ENCODE measurements around the gene RAB42. TPM values are rescaled to one million over a fixed set of nuclear protein-coding genes. Genes with fewer than 3 reads are reported as not detected.
"Not testable (repeated sequence)": the region's sequence is repeated elsewhere in the genome, so short reads cannot be mapped to it uniquely, and the experiment has no call there.

Gene RAB42
- not detected for total RNA-seq

GRCh38 chr1:28591708-28592320, at the start of gene RAB42:
Gene RAB42, plus strand, starts transcription at chr1:28592265. Its CDS starts 247 bp downstream, at chr1:28592512.
- Mint-ChIP-seq H3K27me3 (peaks cover 22% of the 10 kb centered on the region), H3K36me3 (peaks cover 5% of the 10 kb centered on the region), H3K9me3 (no peaks in the 10 kb centered on the region), H3K4me1 (peaks cover 4% of the 10 kb centered on the region), H3K27ac (no peak within 1 kb of the TSS), H3K4me3 (peak within 1 kb of the TSS; percentile 68)
- DNase-seq: no peak

- Mint-ChIP-seq H3K27me3 (no peaks in the 10 kb centered on the region), H3K4me3 (no peak overlapping the region), H3K9me3 (no peaks in the 10 kb centered on the region), H3K27ac (no peak overlapping the region), H3K4me1 (no peaks in the 10 kb centered on the region), H3K36me3 (no peaks in the 10 kb centered on the region)
- no peak for DNase-seq
Observed at GRCh38 chr1:28545246-28545628, 46.8 kb upstream of the RAB42 start.

- Mint-ChIP-seq H3K9me3 (no peaks in the 10 kb centered on the region), H3K36me3 (peaks cover 3% of the 10 kb centered on the region), H3K27me3 (no peaks in the 10 kb centered on the region), H3K4me1 (peaks cover 4% of the 10 kb centered on the region), H3K27ac (no peak overlapping the region), H3K4me3 (no peak overlapping the region)
- no peak for DNase-seq
Observed at GRCh38 chr1:28548318-28548717, 43.7 kb upstream of the RAB42 start.

GRCh38 chr1:28551381-28551780, 40.7 kb upstream of the RAB42 start:
- DNase-seq: no peak
- peaks cover 7% of the 10 kb centered on the region for H3K4me1 Mint-ChIP-seq
- H3K36me3 Mint-ChIP-seq: peaks cover 12% of the 10 kb centered on the region
- no peak overlapping the region for H3K4me3 Mint-ChIP-seq
- H3K27me3 Mint-ChIP-seq: no peaks in the 10 kb centered on the region
- no peak overlapping the region for H3K27ac Mint-ChIP-seq
- H3K9me3 Mint-ChIP-seq: no peaks in the 10 kb centered on the region

GRCh38 chr1:28552758-28553663, 39.1 kb upstream of the RAB42 start, which contains the start of gene TRNAU1AP:
Gene TRNAU1AP, plus strand, starts transcription at chr1:28553085. Its CDS starts 26 bp downstream, at chr1:28553111.
- H3K27me3 Mint-ChIP-seq: no peaks in the 10 kb centered on the region
- peak within 1 kb of the TSS; percentile 100 for H3K27ac Mint-ChIP-seq
- peaks cover 12% of the 10 kb centered on the region for H3K36me3 Mint-ChIP-seq
- H3K4me1 Mint-ChIP-seq: peaks cover 9% of the 10 kb centered on the region
- DNase-seq: peak; percentile 99
- H3K4me3 Mint-ChIP-seq: peak within 1 kb of the TSS; percentile 95
- no peaks in the 10 kb centered on the region for H3K9me3 Mint-ChIP-seq

- no peak for DNase-seq
- no peaks in the 10 kb centered on the region for H3K27me3 Mint-ChIP-seq
- peaks cover 10% of the 10 kb centered on the region for H3K36me3 Mint-ChIP-seq
- no peak overlapping the region for H3K4me3 Mint-ChIP-seq
- H3K27ac Mint-ChIP-seq: no peak overlapping the region
- H3K9me3 Mint-ChIP-seq: no peaks in the 10 kb centered on the region
- peaks cover 2% of the 10 kb centered on the region for H3K4me1 Mint-ChIP-seq
Observed at GRCh38 chr1:28560886-28561285, 31.2 kb upstream of the RAB42 start.

- Mint-ChIP-seq H3K9me3 (no peaks in the 10 kb centered on the region), H3K27ac (no peak overlapping the region), H3K27me3 (no peaks in the 10 kb centered on the region), H3K4me1 (no peaks in the 10 kb centered on the region), H3K4me3 (no peak overlapping the region), H3K36me3 (peaks cover 9% of the 10 kb centered on the region)
- no peak for DNase-seq
Observed at GRCh38 chr1:28564310-28564709, 27.8 kb upstream of the RAB42 start.

- peaks cover 9% of the 10 kb centered on the region for H3K36me3 Mint-ChIP-seq
- no peak for DNase-seq
- no peaks in the 10 kb centered on the region for H3K9me3 Mint-ChIP-seq
- no peaks in the 10 kb centered on the region for H3K4me1 Mint-ChIP-seq
- H3K27me3 Mint-ChIP-seq: no peaks in the 10 kb centered on the region
- no peak overlapping the region for H3K27ac Mint-ChIP-seq
- no peak overlapping the region for H3K4me3 Mint-ChIP-seq
Observed at GRCh38 chr1:28565040-28565439, 27.0 kb upstream of the RAB42 start.

GRCh38 chr1:28565726-28566125, 26.3 kb upstream of the RAB42 start:
- H3K36me3 Mint-ChIP-seq: peaks cover 9% of the 10 kb centered on the region
- DNase-seq: no peak
- H3K4me3 Mint-ChIP-seq: no peak overlapping the region
- no peaks in the 10 kb centered on the region for H3K9me3 Mint-ChIP-seq
- H3K27me3 Mint-ChIP-seq: no peaks in the 10 kb centered on the region
- no peaks in the 10 kb centered on the region for H3K4me1 Mint-ChIP-seq
- no peak overlapping the region for H3K27ac Mint-ChIP-seq

GRCh38 chr1:28566931-28567330, 25.1 kb upstream of the RAB42 start:
- H3K4me3 Mint-ChIP-seq: no peak overlapping the region
- H3K4me1 Mint-ChIP-seq: no peaks in the 10 kb centered on the region
- no peak for DNase-seq
- H3K9me3 Mint-ChIP-seq: no peaks in the 10 kb centered on the region
- H3K27me3 Mint-ChIP-seq: no peaks in the 10 kb centered on the region
- no peak overlapping the region for H3K27ac Mint-ChIP-seq
- peaks cover 5% of the 10 kb centered on the region for H3K36me3 Mint-ChIP-seq

GRCh38 chr1:28571911-28572310, 20.2 kb upstream of the RAB42 start:
- no peaks in the 10 kb centered on the region for H3K9me3 Mint-ChIP-seq
- peaks cover 1% of the 10 kb centered on the region for H3K36me3 Mint-ChIP-seq
- H3K4me1 Mint-ChIP-seq: no peaks in the 10 kb centered on the region
- no peak overlapping the region for H3K27ac Mint-ChIP-seq
- no peak overlapping the region for H3K4me3 Mint-ChIP-seq
- no peaks in the 10 kb centered on the region for H3K27me3 Mint-ChIP-seq
- no peak for DNase-seq

- H3K27me3 Mint-ChIP-seq, H3K27ac Mint-ChIP-seq, H3K36me3 Mint-ChIP-seq, H3K4me1 Mint-ChIP-seq, H3K4me3 Mint-ChIP-seq, H3K9me3 Mint-ChIP-seq, DNase-seq: not testable (repeated sequence)
Observed at GRCh38 chr1:28572891-28573290, 19.2 kb upstream of the RAB42 start.

- Mint-ChIP-seq H3K9me3 (no peaks in the 10 kb centered on the region), H3K36me3 (peaks cover 14% of the 10 kb centered on the region), H3K27ac (no peak overlapping the region), H3K4me3 (no peak overlapping the region), H3K4me1 (peaks cover 8% of the 10 kb centered on the region), H3K27me3 (no peaks in the 10 kb centered on the region)
- DNase-seq: no peak
Observed at GRCh38 chr1:28573564-28573963, 18.5 kb upstream of the RAB42 start.

GRCh38 chr1:28577052-28577678, 14.9 kb upstream of the RAB42 start:
- Mint-ChIP-seq H3K27me3 (no peaks in the 10 kb centered on the region), H3K4me1 (peaks cover 30% of the 10 kb centered on the region), H3K36me3 (peaks cover 42% of the 10 kb centered on the region), H3K4me3 (peak overlapping the region; percentile 6), H3K27ac (peak overlapping the region; percentile 94), H3K9me3 (no peaks in the 10 kb centered on the region)
- DNase-seq: no peak

GRCh38 chr1:28577738-28578536, 14.1 kb upstream of the RAB42 start:
- H3K9me3 Mint-ChIP-seq: no peaks in the 10 kb centered on the region
- DNase-seq: no peak
- peaks cover 34% of the 10 kb centered on the region for H3K4me1 Mint-ChIP-seq
- peaks cover 42% of the 10 kb centered on the region for H3K36me3 Mint-ChIP-seq
- peak overlapping the region; percentile 94 for H3K27ac Mint-ChIP-seq
- no peaks in the 10 kb centered on the region for H3K27me3 Mint-ChIP-seq
- peak overlapping the region; percentile 45 for H3K4me3 Mint-ChIP-seq
